ENCODE results near the gene KAZALD1. TPM values are rescaled to one million over a fixed set of nuclear protein-coding genes. Genes with fewer than 3 reads are reported as not detected.

Gene KAZALD1
- total RNA-seq, 1 donor from 2014 or later, result 1.3 TPM

- peaks cover 8% of the 10 kb centered on the region for H3K4me1 Mint-ChIP-seq (ENCODE audit: low read depth)
Measured at GRCh38 chr10:101114646-101115045, 52.9 kb downstream of the KAZALD1 start.

More at GRCh38 chr10:101114646-101115045, 52.9 kb downstream of the KAZALD1 start:
- DNase-seq (ENCODE audit: low spot score, unreplicated experiment), result no peak
- no peak for TF ChIP-seq CTCF (IDR thresholded peaks at IDR 0.05; ENCODE audit: unreplicated experiment)
- Mint-ChIP-seq H3K4me3 (ENCODE audit: low read depth) (no peak overlapping the region), H3K9me3 (ENCODE audit: low read depth) (no peaks in the 10 kb centered on the region), H3K27me3 (peaks cover 67% of the 10 kb centered on the region), H3K36me3 (ENCODE audit: insufficient read depth) (no peaks in the 10 kb centered on the region), H3K27ac (no peak overlapping the region)

Other genes starting within 250 kb of the KAZALD1 start
- gene SLF2, start 149.0 kb upstream of the KAZALD1 start, total RNA-seq, result 29.9 and 31.8 TPM in 2 replicates
- gene SEMA4G, start 92.5 kb upstream of the KAZALD1 start, total RNA-seq, result 57.1 and 62.3 TPM in 2 replicates
- 70.7 and 72.4 TPM in 2 replicates for gene MRPL43, start 74.5 kb upstream of the KAZALD1 start, total RNA-seq
- 12.8 and 13.3 TPM in 2 replicates for gene TWNK, start 74.4 kb upstream of the KAZALD1 start, total RNA-seq
- gene LZTS2, start 62.2 kb upstream of the KAZALD1 start, total RNA-seq, result 81.1 and 83.2 TPM in 2 replicates
- gene PDZD7, start 30.9 kb upstream of the KAZALD1 start, total RNA-seq, result 0.29 and 0.84 TPM in 2 replicates
- 4.4 and 6.1 TPM in 2 replicates for gene SFXN3, start 30.8 kb upstream of the KAZALD1 start, total RNA-seq
- not detected in 2 replicates for gene TLX1, start 69.3 kb downstream of the KAZALD1 start, total RNA-seq
- not detected in 2 replicates for gene LBX1, start 167.5 kb downstream of the KAZALD1 start, total RNA-seq

Measured in progenitor cell of endocrine pancreas (in vitro differentiated cells).